HEK293 (cell line): ENCODE results near the gene MT2A.

Experiments used
- BCL11A ChIP-seq: fragments of 450-650 bp; formaldehyde crosslinking; IDR thresholded peaks from 2 replicates; pipeline ENCODE4 v1.5.1; 2016; ENCODE audit warnings: low read depth, missing biosample characterization, missing genetic modification characterization
- KLF10 ChIP-seq: fragments of 450-650 bp; IDR thresholded peaks from 2 replicates; pipeline ENCODE4 v1.5.1; 2018; ENCODE audit warnings: missing biosample characterization, mild to moderate bottlenecking, missing genetic modification characterization
- KLF9 ChIP-seq: fragments of 450-650 bp; formaldehyde crosslinking; IDR thresholded peaks from 2 replicates; pipeline ENCODE4 v1.5.1; 2016; ENCODE audit warnings: missing biosample characterization, missing genetic modification characterization, low read depth
- PRDM1 ChIP-seq: fragments of 450-650 bp; formaldehyde crosslinking; IDR thresholded peaks from 2 replicates; pipeline ENCODE4; 2016; ENCODE audit warnings: missing biosample characterization, missing genetic modification characterization
- SP3 ChIP-seq: fragments of 450-650 bp; formaldehyde crosslinking; IDR thresholded peaks from 2 replicates; pipeline ENCODE4 v1.5.1; 2016; ENCODE audit warnings: missing biosample characterization, missing genetic modification characterization
- TRIM28 ChIP-seq: IDR thresholded peaks from 2 replicates; pipeline ENCODE4 v1.6.1; 2011; ENCODE audit warnings: low read length, control low read depth, borderline replicate concordance
- WT1 ChIP-seq: fragments of 450-650 bp; formaldehyde crosslinking; IDR thresholded peaks from 2 replicates; pipeline ENCODE4 v1.5.1; 2016; ENCODE audit warnings: missing biosample characterization, missing genetic modification characterization
- ZBTB11 ChIP-seq: fragments of 450-650 bp; formaldehyde crosslinking; conservative IDR thresholded peaks from 2 replicates; pipeline ENCODE4 v1.5.1; 2016; ENCODE audit warnings: low read depth, missing biosample characterization, missing genetic modification characterization
- ZBTB21 ChIP-seq: fragments of 450-650 bp; formaldehyde crosslinking; IDR thresholded peaks from 2 replicates; pipeline ENCODE4 v1.5.1; 2017; ENCODE audit warnings: missing biosample characterization, missing genetic modification characterization
- ZBTB7A ChIP-seq: fragments of 450-650 bp; formaldehyde crosslinking; IDR thresholded peaks from 2 replicates; pipeline ENCODE4 v1.5.1; 2016; ENCODE audit warnings: low read depth, missing biosample characterization, missing genetic modification characterization
- ZNF132 ChIP-seq: fragments of 450-650 bp; formaldehyde crosslinking; IDR thresholded peaks from 2 replicates; pipeline ENCODE4 v1.5.1; 2017; ENCODE audit warnings: missing biosample characterization, missing genetic modification characterization, borderline replicate concordance
- ZNF274 ChIP-seq, 2 experiments: fragments of 200-500 bp in 1 of 2; fragments of 450-650 bp in 1 of 2; sonication (Bioruptor generic) in 1 of 2; formaldehyde crosslinking in 1 of 2; IDR thresholded peaks; 2 replicates each; pipeline versions ENCODE4 v1.5.1 to v1.6.1; 2014 to 2016; ENCODE audit warnings: borderline replicate concordance in 1 of 2, inconsistent platforms in 1 of 2, low read length in 1 of 2, missing biosample characterization in 1 of 2, missing genetic modification characterization in 1 of 2
- ZNF311 ChIP-seq: fragments of 450-650 bp; formaldehyde crosslinking; IDR thresholded peaks from 2 replicates; pipeline ENCODE4 v1.5.1; 2017; ENCODE audit warnings: missing biosample characterization, missing genetic modification characterization, borderline replicate concordance
- ZNF350 ChIP-seq: fragments of 450-650 bp; formaldehyde crosslinking; IDR thresholded peaks from 2 replicates; pipeline ENCODE4 v1.5.0; 2017; ENCODE audit warnings: missing biosample characterization, mild to moderate bottlenecking, missing genetic modification characterization
- ZNF366 ChIP-seq: fragments of 450-650 bp; formaldehyde crosslinking; conservative IDR thresholded peaks from 2 replicates; pipeline ENCODE4 v1.5.1; 2016; ENCODE audit warnings: missing biosample characterization, missing genetic modification characterization
- ZNF416 ChIP-seq: fragments of 450-650 bp; formaldehyde crosslinking; IDR thresholded peaks from 2 replicates; pipeline ENCODE4 v1.5.1; 2016; ENCODE audit warnings: missing biosample characterization, missing genetic modification characterization
- ZNF423 ChIP-seq: fragments of 450-650 bp; formaldehyde crosslinking; IDR thresholded peaks from 2 replicates; pipeline ENCODE4 v1.5.1; 2016; ENCODE audit warnings: missing biosample characterization, missing genetic modification characterization
- ZNF555 ChIP-seq: fragments of 450-650 bp; formaldehyde crosslinking; conservative IDR thresholded peaks from 2 replicates; pipeline ENCODE4 v1.5.1; 2017; ENCODE audit warnings: missing biosample characterization, mild to moderate bottlenecking, missing genetic modification characterization, inconsistent platforms
- ZNF571 ChIP-seq: fragments of 450-650 bp; formaldehyde crosslinking; IDR thresholded peaks from 2 replicates; pipeline ENCODE4 v1.5.0; 2017; ENCODE audit warnings: missing biosample characterization, missing genetic modification characterization
- ZNF654 ChIP-seq: fragments of 450-650 bp; formaldehyde crosslinking; IDR thresholded peaks from 2 replicates; pipeline ENCODE4 v1.5.1; 2016; ENCODE audit warnings: low read depth, missing biosample characterization, missing genetic modification characterization
- ZNF785 ChIP-seq: fragments of 450-650 bp; formaldehyde crosslinking; IDR thresholded peaks from 2 replicates; pipeline ENCODE4 v1.5.1; 2016; ENCODE audit warnings: missing biosample characterization, missing genetic modification characterization
- ZNF792 ChIP-seq: fragments of 450-650 bp; formaldehyde crosslinking; IDR thresholded peaks from 2 replicates; pipeline ENCODE4 v1.5.1; 2016; ENCODE audit warnings: missing biosample characterization, missing genetic modification characterization
- ZNF830 ChIP-seq: fragments of 450-650 bp; IDR thresholded peaks from 2 replicates; pipeline ENCODE4 v1.5.0; 2018; ENCODE audit warnings: missing biosample characterization, missing genetic modification characterization, low read depth, mild to moderate bottlenecking, moderate library complexity
- ZNF837 ChIP-seq: fragments of 450-650 bp; formaldehyde crosslinking; IDR thresholded peaks from 2 replicates; pipeline ENCODE4 v1.5.1; 2016; ENCODE audit warnings: missing biosample characterization, missing genetic modification characterization
- ZSCAN16 ChIP-seq: fragments of 450-650 bp; formaldehyde crosslinking; IDR thresholded peaks from 2 replicates; pipeline ENCODE4 v1.5.1; 2016; ENCODE audit warnings: missing biosample characterization, missing genetic modification characterization
- TF ChIP-seq, protein P1 (sequence below): fragments of 450-650 bp; formaldehyde crosslinking; IDR thresholded peaks from 2 replicates; pipeline ENCODE4 v1.5.1; 2016; ENCODE audit warnings: missing biosample characterization, missing genetic modification characterization
- TF ChIP-seq, protein P2 (sequence below): fragments of 450-650 bp; formaldehyde crosslinking; IDR thresholded peaks from 2 replicates; pipeline ENCODE4 v1.5.1; 2016; ENCODE audit warnings: missing biosample characterization, missing genetic modification characterization
- TF ChIP-seq, protein P3 (sequence below): fragments of 450-650 bp; formaldehyde crosslinking; IDR thresholded peaks from 2 replicates; pipeline ENCODE4 v1.5.1; 2016; ENCODE audit warnings: missing biosample characterization, missing genetic modification characterization
- TF ChIP-seq, protein P4 (sequence below): fragments of 450-650 bp; formaldehyde crosslinking; IDR thresholded peaks from 2 replicates; pipeline ENCODE4 v1.5.1; 2017; ENCODE audit warnings: missing biosample characterization, mild to moderate bottlenecking, missing genetic modification characterization, moderate library complexity

Gene MT2A

GRCh38 chr16:56608043-56608875 is at the start of gene MT2A (continued):
- TF ChIP-seq, protein P1, sequence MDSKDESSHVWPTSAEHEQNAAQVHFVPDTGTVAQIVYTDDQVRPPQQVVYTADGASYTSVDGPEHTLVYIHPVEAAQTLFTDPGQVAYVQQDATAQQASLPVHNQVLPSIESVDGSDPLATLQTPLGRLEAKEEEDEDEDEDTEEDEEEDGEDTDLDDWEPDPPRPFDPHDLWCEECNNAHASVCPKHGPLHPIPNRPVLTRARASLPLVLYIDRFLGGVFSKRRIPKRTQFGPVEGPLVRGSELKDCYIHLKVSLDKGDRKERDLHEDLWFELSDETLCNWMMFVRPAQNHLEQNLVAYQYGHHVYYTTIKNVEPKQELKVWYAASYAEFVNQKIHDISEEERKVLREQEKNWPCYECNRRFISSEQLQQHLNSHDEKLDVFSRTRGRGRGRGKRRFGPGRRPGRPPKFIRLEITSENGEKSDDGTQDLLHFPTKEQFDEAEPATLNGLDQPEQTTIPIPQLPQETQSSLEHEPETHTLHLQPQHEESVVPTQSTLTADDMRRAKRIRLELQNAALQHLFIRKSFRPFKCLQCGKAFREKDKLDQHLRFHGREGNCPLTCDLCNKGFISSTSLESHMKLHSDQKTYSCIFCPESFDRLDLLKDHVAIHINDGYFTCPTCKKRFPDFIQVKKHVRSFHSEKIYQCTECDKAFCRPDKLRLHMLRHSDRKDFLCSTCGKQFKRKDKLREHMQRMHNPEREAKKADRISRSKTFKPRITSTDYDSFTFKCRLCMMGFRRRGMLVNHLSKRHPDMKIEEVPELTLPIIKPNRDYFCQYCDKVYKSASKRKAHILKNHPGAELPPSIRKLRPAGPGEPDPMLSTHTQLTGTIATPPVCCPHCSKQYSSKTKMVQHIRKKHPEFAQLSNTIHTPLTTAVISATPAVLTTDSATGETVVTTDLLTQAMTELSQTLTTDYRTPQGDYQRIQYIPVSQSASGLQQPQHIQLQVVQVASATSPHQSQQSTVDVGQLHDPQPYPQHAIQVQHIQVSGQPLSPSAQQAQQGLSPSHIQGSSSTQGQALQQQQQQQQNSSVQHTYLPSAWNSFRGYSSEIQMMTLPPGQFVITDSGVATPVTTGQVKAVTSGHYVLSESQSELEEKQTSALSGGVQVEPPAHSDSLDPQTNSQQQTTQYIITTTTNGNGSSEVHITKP (tag by site-specific recombination): peak; percentile 32; the same call in 1 of the 2 replicates
- peak; percentile 51; the same call in 1 of the 2 replicates for TF ChIP-seq TRIM28
- peak; percentile 39 for TF ChIP-seq PRDM1
- TF ChIP-seq, protein P2, sequence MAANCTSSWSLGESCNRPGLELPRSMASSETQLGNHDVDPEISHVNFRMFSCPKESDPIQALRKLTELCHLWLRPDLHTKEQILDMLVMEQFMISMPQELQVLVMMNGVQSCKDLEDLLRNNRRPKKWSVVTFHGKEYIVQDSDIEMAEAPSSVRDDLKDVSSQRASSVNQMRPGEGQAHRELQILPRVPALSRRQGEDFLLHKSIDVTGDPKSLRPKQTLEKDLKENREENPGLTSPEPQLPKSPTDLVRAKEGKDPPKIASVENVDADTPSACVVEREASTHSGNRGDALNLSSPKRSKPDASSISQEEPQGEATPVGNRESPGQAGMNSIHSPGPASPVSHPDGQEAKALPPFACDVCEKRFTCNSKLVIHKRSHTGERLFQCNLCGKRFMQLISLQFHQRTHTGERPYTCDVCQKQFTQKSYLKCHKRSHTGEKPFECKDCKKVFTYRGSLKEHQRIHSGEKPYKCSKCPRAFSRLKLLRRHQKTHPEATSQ: no peak
- TF ChIP-seq ZSCAN16 (tag by site-specific recombination): no peak
- TF ChIP-seq ZNF830 (tag by site-specific recombination): no peak
- TF ChIP-seq KLF9 (tag by site-specific recombination): peak; percentile 87
- peak; percentile 71; the same call in 1 of the 2 replicates for TF ChIP-seq KLF10 (tag by site-specific recombination)
- no peak for TF ChIP-seq ZBTB7A (tag by site-specific recombination)
- no peak for TF ChIP-seq BCL11A (tag by site-specific recombination)
- TF ChIP-seq ZNF555 (tag by site-specific recombination): no peak
- peak; percentile 51; the same call in 1 of the 2 replicates for TF ChIP-seq ZNF423
- TF ChIP-seq ZNF350 (tag by site-specific recombination): no peak
- TF ChIP-seq ZNF792 (tag by site-specific recombination): 0 out of 2 replicates have a peak, but pooled peaks have one; percentile 14
- no peak for TF ChIP-seq ZBTB21 (tag by site-specific recombination)
- no peak for TF ChIP-seq ZNF416 (tag by site-specific recombination)
- peak; percentile 26; the same call in 1 of the 2 replicates for TF ChIP-seq ZNF785 (tag by site-specific recombination)
- TF ChIP-seq ZNF274 (IDR thresholded peaks at IDR 0.05; ENCODE audit: low read length): no peak
- no peak for TF ChIP-seq ZNF274 (tag by site-specific recombination; IDR thresholded peaks at IDR 0.05; ENCODE audit: borderline replicate concordance)
- no peak; the same call in 1 of the 2 replicates for TF ChIP-seq ZNF366 (tag by site-specific recombination)
- TF ChIP-seq ZBTB11 (tag by site-specific recombination): peak; percentile 37; the same call in 1 of the 2 replicates
- peak; percentile 59; the same call in 1 of the 2 replicates for TF ChIP-seq SP3
- TF ChIP-seq ZNF311: no peak
- no peak for TF ChIP-seq ZNF654 (tag by site-specific recombination)
- no peak for TF ChIP-seq ZNF132 (tag by site-specific recombination)
- no peak for TF ChIP-seq ZNF571 (tag by site-specific recombination)
- TF ChIP-seq, protein P3, sequence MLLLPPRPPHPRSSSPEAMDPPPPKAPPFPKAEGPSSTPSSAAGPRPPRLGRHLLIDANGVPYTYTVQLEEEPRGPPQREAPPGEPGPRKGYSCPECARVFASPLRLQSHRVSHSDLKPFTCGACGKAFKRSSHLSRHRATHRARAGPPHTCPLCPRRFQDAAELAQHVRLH (tag by site-specific recombination): no peak
- no peak for TF ChIP-seq ZNF837 (tag by site-specific recombination)
- TF ChIP-seq, protein P4, sequence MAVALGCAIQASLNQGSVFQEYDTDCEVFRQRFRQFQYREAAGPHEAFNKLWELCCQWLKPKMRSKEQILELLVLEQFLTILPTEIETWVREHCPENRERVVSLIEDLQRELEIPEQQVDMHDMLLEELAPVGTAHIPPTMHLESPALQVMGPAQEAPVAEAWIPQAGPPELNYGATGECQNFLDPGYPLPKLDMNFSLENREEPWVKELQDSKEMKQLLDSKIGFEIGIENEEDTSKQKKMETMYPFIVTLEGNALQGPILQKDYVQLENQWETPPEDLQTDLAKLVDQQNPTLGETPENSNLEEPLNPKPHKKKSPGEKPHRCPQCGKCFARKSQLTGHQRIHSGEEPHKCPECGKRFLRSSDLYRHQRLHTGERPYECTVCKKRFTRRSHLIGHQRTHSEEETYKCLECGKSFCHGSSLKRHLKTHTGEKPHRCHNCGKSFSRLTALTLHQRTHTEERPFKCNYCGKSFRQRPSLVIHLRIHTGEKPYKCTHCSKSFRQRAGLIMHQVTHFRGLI (tag by site-specific recombination): peak; percentile 67; the same call in 1 of the 2 replicates
- no peak for TF ChIP-seq WT1 (tag by site-specific recombination)
